GM13977 (cell line): ENCODE measurements around the gene TMEM91.

Experiments used
- DNase-seq: peaks from one replicate; pipeline ENCODE4 v3.0.0; 2012; ENCODE audit warnings: low spot score
- CTCF ChIP-seq: IDR thresholded peaks from 2 replicates; pipeline ENCODE4 v1.5.1; 2012; ENCODE audit warnings: mild to moderate bottlenecking, control low read depth; ENCODE audit not compliant: insufficient read depth; ENCODE audit errors: extremely low read depth, missing control alignments
- in situ Hi-C: fragments of 300-500 bp; cut with MboI; formaldehyde crosslinking; loops from one replicate; pipeline ENCODE4 v1.12.0; 2022; ENCODE audit warnings: low sequenced_read_pairs, low pct_unique_long_range_greater_than_20kb, mixed read lengths, inconsistent platforms; ENCODE audit not compliant: unreplicated experiment

Gene TMEM91

GRCh38 chr19:41376241-41376997 is at the start of gene TMEM91:
Gene TMEM91 (plus strand): TSS chr19:41376533. CDS start chr19:41378310, 1,777 bp downstream.
- in situ Hi-C loops, result no loop called here
- DNase-seq, result no peak

DNA sequence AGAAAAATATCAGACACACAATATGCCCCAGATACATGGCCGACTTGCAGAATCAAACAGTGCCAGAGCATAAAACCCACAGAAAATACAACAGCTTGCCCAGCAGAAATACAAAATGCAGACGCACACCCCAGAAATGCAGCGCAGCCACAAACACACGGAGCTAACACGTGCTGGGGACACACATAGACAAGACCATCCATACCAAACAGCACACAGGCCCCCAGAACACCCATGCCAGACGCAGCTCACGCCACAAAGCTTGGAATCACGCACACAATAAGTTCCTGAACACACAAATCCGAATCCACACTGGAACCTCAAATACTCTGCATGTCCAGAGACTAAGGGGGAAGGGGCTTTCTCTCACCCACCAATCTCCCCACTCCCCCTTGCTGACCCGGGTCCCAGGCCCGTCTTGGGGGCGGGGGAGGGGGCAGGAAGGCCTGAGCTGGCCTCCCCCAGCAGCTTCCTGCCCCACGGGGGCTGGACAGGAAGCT is 49.2 kb upstream of the TMEM91 start:
- in situ Hi-C loops, result no loop called here
- no peak for DNase-seq
- no peak for TF ChIP-seq CTCF

More at GRCh38 chr19:41376241-41376997, at the start of gene TMEM91:
- no peak for TF ChIP-seq CTCF

DNA sequence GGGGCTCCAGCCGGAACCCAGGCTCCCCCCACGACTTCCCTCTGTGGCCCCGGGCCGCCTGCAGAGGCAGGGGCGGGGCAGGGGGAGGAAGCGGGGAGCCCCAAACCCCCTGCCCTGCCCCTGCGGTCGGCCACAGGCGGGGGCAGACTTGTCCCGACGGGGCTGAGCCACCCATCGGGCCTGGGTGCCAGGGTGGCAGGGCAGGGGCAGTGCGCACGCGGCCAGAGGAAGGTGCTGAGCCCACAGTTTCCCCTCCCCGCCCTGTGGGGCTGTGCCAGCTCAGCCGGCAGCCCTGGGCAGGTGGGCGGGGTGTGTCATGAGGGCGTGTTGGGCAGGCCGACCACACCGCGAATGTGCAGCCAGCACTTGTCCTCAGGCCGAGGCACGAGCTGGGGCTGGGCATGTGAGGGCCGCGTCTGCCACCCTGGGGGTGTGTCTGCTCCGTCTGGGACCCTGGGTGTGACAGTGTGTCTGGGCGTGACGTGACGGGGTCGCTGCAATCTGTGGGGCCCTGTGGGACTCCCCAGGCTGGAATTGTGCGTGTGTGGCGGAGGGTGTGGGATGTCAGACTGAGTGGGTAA is 48.7 kb upstream of the TMEM91 start:
- TF ChIP-seq CTCF, result no peak
- DNase-seq, result peak; percentile 90
- in situ Hi-C loops, result no loop called here

DNA sequence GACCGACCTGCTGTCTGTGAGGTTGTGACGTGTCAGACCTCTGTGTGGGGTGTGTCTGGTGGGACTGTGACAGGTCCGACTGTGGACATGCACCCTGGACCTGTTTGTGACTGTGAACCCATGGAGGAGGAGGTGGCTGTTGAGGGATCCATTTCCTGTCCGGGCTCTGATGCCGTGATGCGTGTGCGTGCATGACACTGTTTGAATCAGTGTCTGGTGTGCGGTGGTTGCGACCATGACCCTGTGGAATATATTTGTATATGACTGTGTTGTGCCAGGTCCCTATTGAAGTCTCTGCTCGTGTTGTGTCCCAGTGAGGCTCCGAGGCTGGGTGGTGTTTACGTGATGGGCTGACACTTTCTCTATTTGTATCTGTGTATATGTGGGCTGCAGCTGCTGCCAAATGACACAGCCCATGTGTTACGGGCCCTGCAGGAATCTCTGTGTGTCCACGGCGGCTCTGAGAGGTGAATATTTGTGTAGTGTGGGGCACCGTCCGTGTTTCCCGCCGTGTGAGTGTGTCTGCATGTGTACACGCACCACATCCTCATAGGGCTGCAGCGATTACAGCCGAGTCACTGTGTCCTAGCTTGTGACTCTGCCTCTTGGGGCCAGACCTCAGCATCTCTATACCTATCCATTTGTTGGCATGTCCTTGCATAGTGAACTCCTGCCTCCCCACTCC is 48.0 kb upstream of the TMEM91 start:
- in situ Hi-C loops, result no loop called here
- DNase-seq, result peak; percentile 62

GRCh38 chr19:41328842-41329225 is 47.5 kb upstream of the TMEM91 start:
- peak; percentile 40 for DNase-seq
- no peak for TF ChIP-seq CTCF
- in situ Hi-C loops, result no loop called here

More for the DNA sequence above, 48.0 kb upstream of the TMEM91 start:
- no peak for TF ChIP-seq CTCF

DNA sequence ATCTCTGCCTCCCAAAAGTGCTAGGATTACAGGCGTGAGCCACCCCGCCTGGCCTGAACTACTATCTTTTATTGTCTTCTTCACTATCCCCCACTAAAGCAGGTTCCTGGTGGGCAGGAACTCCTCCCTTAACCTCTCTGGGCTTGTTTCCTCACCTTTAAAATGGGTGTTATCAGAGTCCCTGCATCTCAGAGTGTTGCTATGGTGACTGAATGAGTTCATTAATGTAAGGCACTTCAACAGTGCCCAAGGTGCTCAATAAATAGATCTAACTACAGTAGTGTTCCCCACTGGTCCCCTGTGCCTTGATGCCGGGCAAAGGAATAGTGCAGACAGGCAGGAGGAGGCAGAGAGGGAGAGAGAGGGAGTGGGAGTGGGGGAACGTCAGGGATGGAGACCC is 45.9 kb upstream of the TMEM91 start:
- in situ Hi-C loops, result no loop called here
- no peak for TF ChIP-seq CTCF
- DNase-seq, result peak; percentile 31
